G401.6 (cell line): ENCODE results near the gene CCDC86.
"Not testable (repeated sequence)": the region's sequence is repeated elsewhere in the genome, so short reads cannot be mapped to it uniquely, and the experiment has no call there.

Experiments used
- FAIRE-seq: peaks from 2 replicates; lab custom pipeline; 2012; peaks lifted over from hg19 to GRCh38; lab: Jason Lieb, UNC

CCDC86 gene, protein sequence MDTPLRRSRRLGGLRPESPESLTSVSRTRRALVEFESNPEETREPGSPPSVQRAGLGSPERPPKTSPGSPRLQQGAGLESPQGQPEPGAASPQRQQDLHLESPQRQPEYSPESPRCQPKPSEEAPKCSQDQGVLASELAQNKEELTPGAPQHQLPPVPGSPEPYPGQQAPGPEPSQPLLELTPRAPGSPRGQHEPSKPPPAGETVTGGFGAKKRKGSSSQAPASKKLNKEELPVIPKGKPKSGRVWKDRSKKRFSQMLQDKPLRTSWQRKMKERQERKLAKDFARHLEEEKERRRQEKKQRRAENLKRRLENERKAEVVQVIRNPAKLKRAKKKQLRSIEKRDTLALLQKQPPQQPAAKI

DNA sequence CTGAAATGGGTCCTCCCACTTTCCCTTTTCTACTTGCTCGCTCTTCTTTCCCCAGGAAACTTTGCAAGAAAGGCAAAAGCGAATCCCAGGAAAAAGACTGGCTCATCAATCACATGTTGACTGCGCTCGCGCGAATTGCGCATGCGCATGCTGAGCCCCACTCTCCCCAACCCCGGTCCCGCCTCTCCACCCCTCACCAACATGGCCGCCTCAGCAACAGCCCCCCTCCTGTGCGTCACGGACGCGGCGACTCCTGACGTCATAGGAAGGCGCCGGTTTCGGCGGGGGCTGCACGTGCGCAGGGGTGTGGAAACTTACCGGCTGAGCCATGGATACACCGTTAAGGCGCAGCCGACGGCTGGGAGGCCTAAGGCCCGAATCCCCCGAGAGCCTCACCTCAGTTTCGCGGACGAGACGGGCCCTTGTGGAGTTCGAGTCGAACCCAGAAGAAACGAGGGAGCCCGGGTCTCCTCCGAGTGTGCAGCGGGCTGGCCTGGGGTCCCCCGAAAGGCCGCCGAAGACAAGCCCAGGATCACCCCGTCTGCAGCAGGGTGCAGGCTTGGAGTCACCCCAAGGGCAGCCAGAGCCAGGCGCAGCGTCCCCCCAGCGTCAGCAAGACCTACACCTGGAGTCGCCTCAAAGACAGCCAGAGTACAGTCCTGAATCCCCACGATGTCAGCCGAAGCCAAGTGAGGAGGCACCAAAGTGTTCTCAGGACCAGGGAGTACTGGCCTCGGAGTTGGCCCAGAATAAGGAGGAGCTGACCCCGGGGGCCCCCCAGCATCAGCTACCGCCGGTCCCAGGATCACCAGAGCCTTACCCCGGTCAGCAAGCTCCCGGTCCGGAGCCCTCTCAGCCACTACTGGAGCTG lies at the start of gene CCDC86:
Gene CCDC86 (plus strand): TSS at position 317 of the 871 bp plus-strand sequence. CDS start 12 bp downstream, at position 329.
- peak; percentile 96 for FAIRE-seq

DNA sequence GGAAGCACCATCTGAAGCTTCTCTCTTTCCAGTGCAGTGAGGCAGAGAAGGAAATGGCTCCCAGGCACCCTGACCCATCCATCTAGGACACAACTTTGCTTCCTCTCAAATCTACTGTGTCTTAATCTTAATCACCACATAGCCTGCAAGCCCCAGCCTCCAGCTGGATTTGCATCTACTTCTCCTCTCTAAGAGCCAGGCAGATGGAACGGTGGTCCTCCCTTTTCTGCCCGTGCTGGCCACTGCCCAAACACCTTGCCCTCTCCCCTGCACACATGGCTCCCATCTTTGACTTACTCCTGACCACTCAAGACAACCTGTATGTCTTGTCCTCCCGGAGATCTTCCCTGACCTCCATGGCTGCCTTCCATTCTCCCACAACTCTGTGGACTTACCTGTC lies 49.4 kb upstream of the CCDC86 start:
- FAIRE-seq, result no peak

DNA sequence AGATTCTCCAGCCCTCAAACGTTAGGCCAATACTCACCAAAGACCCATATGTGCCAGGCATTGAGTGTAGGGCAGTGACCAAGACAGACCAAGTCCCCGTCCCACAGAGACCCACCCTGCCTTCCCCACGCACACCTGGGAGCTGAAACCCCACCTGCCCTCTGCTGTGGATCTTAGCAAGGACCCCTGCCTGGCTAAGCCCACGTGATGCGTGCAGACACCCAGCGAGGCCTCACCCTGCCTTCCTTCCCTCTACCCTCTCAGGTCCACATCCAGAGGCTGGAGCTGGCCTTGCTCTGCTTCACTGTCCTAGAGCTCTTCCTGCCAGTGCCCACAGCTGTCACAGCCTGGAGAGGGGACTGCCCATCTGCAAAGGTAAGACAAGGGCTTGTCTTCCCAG lies 46.6 kb upstream of the CCDC86 start:
- FAIRE-seq, result no peak

DNA sequence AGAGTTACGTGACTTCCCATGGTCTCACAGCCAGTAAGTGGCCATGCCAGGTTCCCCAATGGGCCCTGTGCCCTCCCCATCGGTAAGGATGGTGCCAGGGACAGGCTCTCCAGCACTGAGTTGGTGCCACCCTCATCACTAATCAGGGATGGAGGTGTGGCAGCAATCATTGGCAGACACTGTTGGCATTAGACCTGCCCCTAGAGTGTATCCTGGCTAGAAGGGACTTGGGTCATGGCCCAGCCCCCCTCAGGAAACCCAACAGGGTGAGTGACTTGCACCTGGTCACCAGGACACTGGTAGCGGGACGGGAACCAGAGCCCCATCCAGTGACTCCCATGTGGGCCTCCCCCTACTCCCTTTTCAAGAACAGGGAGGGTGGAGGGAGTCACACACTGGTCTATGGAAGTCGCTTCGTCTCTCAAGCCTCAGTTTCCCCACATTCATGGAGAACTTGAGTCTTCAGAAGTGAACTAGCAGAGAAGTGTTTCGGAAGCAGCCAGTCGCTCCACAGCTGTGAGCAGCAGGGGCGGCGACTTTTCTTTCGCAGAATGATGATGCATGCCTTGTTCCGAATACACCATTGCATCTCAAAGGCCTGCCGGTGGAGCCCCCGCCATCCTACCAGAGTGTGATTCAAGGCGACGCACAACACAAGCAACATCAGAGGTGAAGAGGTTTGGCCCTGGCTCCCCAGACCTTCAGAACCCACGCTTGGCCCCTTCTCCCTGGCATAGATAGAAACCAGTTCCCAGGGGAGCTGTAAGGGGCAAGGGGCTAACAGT lies 43.9 kb upstream of the CCDC86 start:
- no peak for FAIRE-seq

DNA sequence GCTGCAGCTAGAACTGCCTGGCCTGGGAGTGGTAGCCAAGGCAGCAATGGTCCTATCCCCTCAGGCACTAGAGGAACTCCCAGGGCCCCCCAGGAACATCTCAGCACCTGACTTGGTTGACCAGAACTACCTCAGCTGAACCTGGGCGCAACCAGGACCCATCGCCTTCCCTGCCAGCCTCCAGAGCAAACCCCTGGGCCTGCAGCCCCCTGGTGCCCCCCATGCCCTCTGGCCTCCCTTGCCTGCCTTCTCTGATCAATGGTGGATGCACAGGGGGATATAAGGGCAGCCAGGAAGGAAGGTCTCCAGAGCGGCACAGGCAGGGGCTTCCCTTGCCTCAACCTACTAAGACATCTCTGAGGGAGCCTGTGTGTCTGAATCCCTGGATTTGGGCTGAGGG lies 43.3 kb upstream of the CCDC86 start:
- no peak for FAIRE-seq

DNA sequence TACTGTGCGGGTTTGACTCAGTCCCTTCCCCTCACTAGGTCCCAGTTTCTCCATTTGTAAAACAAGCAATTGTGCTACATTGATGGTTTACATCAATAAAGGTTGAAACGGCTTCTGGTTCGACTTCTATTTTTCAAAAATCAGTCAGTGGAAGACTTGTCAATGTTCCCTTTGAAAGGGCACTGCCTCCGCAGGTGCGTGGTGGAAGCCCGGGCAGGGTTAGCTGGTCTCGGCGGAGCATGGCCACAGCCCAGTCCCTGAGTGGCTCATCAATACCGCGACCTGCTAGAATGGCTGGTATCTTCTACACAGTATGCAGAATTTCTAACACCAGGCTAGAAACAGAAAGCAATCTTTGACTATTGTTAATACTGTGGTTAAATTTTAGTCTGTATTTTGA lies 40.7 kb upstream of the CCDC86 start:
- FAIRE-seq, result no peak

DNA sequence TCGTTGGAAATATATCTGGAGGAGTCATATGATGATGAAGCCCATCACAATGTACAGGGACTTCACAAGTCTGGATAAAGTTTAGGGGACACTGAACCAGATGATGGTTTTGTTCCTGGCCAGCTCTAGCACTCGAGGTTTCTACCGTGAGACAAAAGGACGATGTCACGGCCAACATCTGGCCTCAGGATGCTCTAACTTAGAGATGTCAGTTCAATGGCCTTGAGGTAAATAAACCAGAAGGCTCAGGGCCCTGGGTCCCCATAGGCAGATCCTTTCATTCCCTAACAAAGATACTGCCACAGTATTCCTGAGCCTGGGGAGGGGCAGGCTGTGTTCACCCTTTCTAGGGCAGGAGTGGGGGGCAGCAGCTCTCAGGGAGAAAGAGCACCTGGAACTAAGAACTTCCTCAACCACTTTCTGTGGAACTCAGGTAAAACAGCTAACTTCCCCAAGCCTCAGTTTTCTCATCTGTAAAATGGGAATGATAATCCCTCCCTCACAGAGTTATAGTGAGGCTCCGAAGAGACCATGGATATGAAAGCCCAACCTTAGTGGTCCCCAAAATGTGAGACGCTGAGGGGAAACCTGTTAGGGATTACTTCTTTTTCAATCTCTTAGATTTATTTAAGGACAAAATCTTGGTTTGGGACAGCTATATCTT lies 38.5 kb upstream of the CCDC86 start:
- no peak for FAIRE-seq

DNA sequence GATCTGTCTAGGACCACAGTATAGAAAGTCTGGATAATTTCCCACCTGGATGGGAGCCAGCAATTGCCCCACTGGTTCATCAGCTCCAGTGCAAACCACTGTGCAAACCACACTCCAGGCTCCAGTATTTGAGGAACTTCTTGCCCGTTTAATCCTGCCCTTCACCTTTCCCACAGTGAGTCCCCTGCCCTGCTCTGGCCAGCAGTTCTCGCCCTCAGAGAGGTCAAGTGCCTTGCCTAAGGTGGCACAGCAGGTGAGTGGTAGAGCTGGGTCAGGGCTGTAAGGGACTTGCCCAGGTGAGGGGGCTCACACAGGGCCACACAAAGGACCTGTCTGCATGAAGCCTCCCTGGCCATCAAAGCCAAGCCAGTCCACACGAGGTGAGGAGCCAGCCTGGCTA lies 32.7 kb upstream of the CCDC86 start:
- FAIRE-seq, result no peak

DNA sequence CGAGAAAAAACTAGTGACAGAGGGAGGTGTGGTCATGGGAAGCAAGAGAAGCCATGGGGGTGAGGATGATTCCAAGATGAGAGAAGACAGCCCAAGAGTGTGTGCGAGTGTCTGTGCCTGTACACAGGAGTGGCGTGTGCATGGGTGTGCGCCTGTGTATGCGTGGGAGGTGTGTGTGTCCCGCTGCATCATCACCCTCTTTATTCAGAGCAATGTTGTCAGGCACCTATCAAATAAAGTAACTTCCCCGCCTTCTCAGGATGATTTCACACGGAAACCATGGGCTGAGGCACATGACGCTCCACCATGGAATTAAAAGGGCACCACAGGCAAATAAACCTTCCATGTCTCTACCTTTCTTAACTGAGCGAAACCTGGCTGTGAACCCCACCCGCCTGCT lies 32.2 kb upstream of the CCDC86 start:
- FAIRE-seq, result no peak

DNA sequence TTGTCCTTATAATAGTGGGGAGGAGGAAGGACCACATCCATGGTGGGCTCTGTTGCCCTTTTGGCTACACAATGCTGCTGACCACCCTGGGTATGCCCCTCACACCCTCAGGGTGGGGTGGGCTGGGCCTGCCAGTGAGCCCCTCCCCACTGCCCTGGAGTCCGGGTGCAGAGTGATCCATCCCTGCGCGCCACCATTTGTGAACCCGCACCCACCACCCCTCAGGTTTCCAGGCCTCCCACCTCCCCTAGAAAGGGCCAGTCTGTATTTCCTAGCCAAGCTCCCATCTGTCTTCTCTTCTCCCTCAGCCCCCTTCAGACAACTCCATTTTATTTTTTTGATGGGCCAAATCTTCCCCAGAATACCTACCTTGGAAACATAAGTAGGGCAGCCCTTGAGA lies 31.8 kb upstream of the CCDC86 start:
- no peak for FAIRE-seq

DNA sequence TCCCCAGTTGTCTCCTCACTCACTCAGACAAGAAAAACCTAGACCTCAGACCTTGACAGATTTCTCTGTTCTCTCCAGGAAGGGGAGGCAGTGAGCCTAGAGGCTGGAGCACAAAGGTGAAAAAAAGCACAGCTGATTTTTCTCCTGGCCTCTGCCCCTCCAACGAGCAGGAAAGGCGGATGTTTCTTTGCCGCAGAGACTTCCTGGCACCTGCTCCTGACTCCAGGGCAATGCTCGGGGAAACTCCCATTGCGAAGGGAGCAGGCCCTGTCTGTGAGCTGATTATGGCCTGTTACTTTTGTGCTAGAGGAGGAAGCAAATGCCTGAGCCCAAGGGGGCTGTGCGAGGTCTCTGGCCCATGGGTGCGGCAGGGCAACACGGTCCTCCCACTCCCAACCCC lies 31.3 kb upstream of the CCDC86 start:
- no peak for FAIRE-seq

DNA sequence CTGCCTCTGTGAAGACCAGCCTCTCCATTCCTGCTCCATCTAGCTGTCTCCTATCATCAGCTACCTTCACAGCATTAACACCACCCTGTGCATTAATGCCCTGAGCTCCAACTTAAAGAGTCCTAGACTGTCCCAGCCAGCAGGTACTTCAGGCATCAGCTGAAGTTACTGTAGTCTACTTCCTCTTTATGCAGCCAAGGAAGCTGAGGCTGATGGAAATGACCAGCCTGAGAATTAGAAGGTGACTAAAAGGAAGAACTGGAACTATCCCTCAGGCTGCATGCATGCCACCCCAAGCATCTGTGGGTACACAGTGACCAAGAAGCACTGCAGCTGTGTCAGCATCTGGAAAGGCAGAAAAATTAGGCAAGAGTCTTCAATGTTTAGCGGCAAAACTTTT lies 28.6 kb upstream of the CCDC86 start:
- no peak for FAIRE-seq

DNA sequence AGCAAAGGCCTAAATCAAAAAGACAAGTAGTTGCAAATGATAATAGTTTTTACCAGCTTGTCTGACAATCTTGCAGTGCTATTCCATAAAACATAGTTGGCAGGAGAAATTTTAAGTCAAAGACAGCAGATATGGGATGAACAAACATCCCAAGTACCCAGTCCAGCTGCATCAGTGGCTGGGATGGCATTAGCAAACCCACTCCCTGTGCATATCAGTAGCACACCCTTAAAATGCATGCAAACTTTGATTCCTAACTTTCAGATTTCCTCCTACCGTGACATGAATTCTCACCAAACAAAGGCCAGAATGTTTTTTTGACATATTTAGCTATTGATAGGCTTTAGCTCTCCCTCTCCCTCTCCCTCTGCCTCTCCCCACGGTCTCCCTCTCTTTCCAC lies 27.8 kb upstream of the CCDC86 start:
- FAIRE-seq, result no peak

DNA sequence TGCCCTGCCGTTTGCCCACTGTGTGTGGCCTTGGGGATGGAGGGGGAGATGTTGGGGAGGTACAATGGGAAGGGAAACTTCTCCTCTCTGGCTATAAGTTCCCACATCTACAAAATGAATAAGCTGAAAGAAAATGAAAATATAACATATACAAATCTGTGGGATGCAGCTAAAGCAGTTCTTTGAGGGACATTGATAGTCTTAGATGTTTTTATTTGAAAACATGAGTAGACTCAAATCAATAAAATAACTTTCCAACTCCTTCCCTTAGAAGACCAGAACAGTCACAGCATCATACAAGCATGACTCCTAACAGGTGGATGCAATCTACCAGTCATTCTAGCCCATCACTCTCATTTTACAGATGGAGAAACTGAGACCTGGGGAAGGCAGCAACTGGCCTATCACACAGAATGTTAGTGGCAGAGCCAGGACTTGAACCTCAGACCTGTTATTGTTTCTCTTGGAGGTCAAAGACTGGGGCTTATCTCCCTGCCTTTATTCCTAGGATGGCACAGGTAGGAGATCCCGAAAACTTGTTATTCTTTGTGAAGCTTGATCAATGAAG lies 25.2 kb upstream of the CCDC86 start:
- no peak for FAIRE-seq

DNA sequence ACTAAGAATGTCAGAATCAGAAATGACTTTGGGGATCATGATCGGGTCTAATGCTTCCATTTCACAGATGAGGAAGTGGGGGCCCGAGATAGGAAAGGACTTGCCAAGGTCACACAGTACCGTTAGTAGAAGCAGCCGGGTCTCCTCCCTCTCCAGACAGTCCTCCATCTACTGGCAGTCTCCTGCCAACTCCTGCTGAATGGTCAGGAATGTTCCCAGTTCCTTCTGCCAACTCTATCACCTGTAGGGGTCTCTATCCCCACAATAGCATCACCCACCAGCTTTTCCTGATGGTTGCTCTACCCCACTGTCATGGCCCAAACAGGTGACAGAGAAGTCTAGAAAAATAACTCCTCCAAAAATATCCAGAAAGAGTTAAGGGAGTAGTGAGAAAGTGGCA lies 23.9 kb upstream of the CCDC86 start:
- no peak for FAIRE-seq

DNA sequence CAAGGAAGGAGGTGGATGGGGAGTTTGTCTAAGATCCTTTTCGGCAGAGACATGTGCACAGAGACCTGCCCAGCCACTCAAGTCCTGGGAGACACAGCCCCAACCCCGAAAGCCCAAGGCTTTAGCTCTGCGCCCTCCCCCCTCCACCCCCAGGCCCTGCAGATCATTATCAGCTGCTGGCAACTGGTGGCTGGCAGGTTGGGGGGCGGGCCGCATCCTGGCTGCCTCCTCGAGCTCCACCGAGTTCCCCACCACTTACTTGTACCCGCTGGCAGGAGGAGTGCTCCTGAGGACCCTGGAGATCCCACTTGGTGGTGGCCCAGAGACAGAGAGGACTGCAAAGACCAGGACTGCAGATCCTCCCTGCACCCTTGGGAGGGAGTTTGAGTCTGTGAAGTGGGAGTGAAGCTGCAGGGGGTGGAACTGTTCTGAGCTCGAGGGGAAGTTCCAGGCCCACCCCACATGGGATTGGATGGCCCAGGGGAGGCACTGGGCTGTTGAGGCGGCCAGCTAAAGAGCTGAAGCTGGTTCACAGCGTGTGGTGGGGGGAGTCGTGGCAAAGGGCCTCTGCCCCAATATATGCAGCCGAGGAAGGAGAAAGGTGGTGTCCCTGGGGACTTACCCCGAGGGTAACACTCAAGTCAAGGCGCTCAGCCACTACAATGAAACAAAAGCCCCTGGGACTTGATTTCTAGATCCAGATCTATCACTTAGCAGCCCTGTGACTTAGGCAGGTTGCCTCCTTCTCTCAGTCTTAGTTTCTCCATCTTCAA lies 19.9 kb upstream of the CCDC86 start:
- no peak for FAIRE-seq

DNA sequence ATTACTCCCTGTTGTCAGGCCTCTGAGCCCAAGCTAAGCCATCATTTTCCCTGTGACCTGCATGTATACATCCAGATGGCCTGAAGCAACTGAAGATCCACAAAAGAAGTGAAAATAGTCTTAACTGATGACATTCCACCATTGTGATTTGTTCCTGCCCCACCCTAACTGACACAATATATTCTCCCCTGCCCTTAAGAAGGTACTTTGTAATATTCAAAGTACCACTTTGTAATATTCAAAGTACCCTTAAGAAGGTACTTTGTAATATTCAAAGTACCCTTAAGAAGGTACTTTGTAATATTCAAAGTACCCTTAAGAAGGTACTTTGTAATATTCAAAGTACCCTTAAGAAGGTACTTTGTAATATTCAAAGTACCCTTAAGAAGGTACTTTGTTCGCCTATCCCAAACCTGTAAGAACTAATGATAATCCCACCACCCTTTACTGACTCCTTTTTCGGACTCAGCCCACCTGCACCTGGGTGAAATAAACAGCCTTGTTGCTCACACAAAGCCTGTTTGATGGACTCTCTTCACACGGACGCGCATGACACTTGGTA lies 18.1 kb upstream of the CCDC86 start:
- not testable (repeated sequence) for FAIRE-seq

DNA sequence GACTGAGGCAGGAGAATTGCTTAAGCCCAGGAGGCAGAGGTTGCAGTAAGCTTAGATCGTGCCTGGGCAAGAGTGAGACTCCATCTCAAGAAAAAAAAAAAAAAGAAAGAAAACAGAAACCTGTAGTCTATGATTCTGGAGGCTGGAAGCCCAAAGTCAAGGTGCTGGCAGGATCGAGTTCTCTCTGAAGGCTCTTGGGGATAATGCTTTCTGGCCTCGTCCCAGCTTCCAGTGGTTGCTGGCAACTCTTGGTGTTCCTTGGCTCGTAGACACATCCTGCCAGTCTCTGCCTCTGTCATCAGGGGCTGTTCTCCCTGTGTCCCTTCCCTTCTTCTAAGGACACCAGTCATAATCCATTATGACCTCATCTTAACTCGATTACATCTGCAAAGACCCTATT lies 16.8 kb upstream of the CCDC86 start:
- no peak for FAIRE-seq

DNA sequence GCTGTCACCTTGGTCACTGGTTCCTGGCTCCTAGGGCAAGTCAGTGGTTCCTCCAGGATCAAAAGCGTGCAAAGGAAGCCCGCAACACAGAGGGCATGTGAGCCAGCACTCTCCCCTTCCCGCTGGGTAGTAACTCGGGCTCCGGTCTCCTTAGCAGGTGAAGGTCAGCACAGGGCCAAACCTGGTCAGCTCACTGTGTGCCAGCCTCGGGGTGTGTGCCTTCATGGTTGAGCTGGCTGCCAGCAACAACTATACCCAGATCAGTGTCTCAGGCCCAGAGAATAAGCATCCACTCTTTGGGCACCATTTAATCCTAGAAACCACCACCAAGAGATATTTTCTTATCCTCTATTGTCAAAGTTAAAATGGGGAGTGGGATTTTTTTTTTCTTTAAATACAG lies 16.1 kb upstream of the CCDC86 start:
- no peak for FAIRE-seq

DNA sequence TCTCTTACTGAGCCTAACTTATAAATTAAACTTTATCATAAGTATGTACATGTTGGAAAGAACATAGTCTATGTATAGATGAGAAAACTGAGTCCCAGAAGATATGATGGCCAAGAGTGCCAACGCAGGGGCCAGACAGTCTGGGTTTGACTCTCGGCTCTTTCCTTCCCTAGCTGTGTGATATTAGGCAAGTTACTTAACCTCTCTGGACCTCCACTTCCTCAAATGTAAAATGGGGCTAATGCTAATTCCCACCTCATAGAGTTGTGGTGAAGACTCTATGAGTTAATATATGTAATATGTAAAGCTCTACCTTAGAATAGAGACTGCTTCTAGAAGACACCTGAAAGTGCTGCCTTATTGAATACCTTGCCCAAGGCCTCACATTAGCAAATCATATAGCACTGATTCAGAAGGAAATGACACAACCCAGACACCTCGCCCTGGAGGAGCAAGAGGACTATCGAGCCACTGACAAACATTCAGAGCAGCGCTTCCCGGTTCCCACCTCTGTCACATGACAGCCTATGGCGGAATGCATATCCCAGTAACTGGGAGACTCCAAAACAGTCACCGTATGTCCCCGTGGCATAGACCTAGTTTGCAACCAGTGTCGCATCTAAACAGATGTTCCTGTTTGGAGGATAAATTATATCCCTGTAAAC lies 11.3 kb upstream of the CCDC86 start:
- no peak for FAIRE-seq
